Parathyroid adenoma (tissue), 2 donors: ENCODE data around the gene GALNT9.

Source experiments
- H2AFZ ChIP-seq: fragments of 300-600 bp; sonication (generic); one replicate; pipeline ENCODE4 v1.7.0; 2017; ENCODE audit warnings: antibody characterized with exemption, mild to moderate bottlenecking
- H3K27ac ChIP-seq: fragments of 300-600 bp; sonication (generic); one replicate; pipeline ENCODE4 v1.7.0; 2017
- H3K27me3 ChIP-seq: fragments of 300-600 bp; sonication (generic); one replicate; pipeline ENCODE4 v1.7.0; 2017; ENCODE audit warnings: low read length; ENCODE audit not compliant: control insufficient read depth, insufficient read depth
- H3K36me3 ChIP-seq: fragments of 300-600 bp; sonication (generic); one replicate; pipeline ENCODE4 v1.7.0; 2017; ENCODE audit warnings: low read length; ENCODE audit not compliant: control insufficient read depth, insufficient read depth
- H3K4me1 ChIP-seq: fragments of 300-600 bp; sonication (generic); one replicate; pipeline ENCODE4 v1.7.0; 2017; ENCODE audit warnings: control low read depth
- H3K4me2 ChIP-seq: fragments of 300-600 bp; sonication (generic); one replicate; pipeline ENCODE4 v1.7.0; 2017; ENCODE audit warnings: low read length
- H3K4me3 ChIP-seq: fragments of 300-600 bp; sonication (generic); one replicate; pipeline ENCODE4 v1.7.0; 2017; ENCODE audit warnings: low read depth, low read length
- H3K79me2 ChIP-seq: fragments of 300-600 bp; sonication (generic); one replicate; pipeline ENCODE4 v1.7.0; 2017; ENCODE audit warnings: control low read depth
- H3K9ac ChIP-seq: fragments of 300-600 bp; sonication (generic); one replicate; pipeline ENCODE4 v1.7.0; 2017; ENCODE audit warnings: mild to moderate bottlenecking
- H3K9me3 ChIP-seq: fragments of 300-600 bp; sonication (generic); one replicate; pipeline ENCODE4 v1.7.0; 2017; ENCODE audit warnings: low read length; ENCODE audit not compliant: control insufficient read depth
- TF ChIP-seq, protein P1 (sequence below): fragments of 300-600 bp; sonication (generic); IDR thresholded peaks from one replicate; pipeline ENCODE4 v1.7.0; 2017; ENCODE audit warnings: antibody characterized with exemption, mild to moderate bottlenecking
- donor health status: primary hyperparathyroidism.

Gene GALNT9

DNA sequence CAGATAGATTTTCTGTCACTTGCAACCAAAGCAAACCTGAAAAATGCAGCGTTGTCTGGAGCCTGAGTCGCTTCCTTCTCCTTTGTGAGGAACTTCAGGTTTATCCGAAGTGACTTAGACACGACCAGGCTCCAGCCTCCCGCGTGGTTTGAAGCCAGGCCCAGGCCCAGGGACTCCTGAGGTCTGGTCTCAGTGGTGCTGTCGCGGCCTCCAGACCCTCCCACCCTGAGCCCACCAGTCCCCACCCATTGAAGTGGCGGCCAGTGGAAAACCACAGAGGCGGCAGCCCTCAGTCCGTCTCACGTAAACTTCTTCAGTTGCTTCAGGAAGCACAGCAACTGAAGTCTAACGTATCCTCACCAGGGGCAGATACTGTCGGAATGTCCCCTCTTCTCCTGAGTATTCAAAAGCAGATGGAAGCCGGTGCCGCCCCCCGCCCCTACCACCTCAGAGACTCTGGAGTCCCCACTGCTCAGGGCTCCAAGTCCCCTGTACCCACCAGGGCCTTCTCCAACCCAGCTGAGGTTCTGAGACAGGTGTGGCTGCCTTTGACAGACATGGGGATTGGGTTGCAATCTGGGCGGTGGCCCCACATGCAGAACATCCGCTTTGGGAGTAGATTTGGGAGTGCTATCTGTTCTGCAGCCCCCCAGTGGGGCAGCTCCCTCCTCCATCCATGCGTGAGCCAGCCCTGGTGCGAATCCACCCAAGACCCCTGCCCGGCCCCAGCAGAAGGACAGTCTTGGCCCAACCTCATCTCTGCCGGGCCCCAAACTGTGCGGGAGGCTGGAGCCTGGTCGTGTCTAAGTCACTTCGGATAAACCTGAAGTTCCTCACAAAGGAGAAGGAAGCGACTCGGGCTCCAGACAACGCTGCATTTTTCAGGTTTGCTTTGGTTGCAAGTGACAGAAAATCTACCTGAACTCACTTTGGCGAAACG, 26.6 kb upstream of the GALNT9 start:
- no peaks in the 10 kb centered on the region for H3K9me3 ChIP-seq
- no peak overlapping the region for H3K4me2 ChIP-seq
- no peak overlapping the region for H3K27ac ChIP-seq
- H3K4me1 ChIP-seq: peaks cover 13% of the 10 kb centered on the region
- no peaks in the 10 kb centered on the region for H3K36me3 ChIP-seq
- no peak overlapping the region for H2AFZ ChIP-seq
- H3K79me2 ChIP-seq: no peaks in the 10 kb centered on the region
- TF ChIP-seq, protein P1, sequence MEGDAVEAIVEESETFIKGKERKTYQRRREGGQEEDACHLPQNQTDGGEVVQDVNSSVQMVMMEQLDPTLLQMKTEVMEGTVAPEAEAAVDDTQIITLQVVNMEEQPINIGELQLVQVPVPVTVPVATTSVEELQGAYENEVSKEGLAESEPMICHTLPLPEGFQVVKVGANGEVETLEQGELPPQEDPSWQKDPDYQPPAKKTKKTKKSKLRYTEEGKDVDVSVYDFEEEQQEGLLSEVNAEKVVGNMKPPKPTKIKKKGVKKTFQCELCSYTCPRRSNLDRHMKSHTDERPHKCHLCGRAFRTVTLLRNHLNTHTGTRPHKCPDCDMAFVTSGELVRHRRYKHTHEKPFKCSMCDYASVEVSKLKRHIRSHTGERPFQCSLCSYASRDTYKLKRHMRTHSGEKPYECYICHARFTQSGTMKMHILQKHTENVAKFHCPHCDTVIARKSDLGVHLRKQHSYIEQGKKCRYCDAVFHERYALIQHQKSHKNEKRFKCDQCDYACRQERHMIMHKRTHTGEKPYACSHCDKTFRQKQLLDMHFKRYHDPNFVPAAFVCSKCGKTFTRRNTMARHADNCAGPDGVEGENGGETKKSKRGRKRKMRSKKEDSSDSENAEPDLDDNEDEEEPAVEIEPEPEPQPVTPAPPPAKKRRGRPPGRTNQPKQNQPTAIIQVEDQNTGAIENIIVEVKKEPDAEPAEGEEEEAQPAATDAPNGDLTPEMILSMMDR: no peak
- H3K4me3 ChIP-seq: no peak overlapping the region
- H3K27me3 ChIP-seq: no peaks in the 10 kb centered on the region
- no peak overlapping the region for H3K9ac ChIP-seq

GRCh38 chr12:132354982-132355680, 25.7 kb upstream of the GALNT9 start:
- TF ChIP-seq, protein P1: no peak

DNA sequence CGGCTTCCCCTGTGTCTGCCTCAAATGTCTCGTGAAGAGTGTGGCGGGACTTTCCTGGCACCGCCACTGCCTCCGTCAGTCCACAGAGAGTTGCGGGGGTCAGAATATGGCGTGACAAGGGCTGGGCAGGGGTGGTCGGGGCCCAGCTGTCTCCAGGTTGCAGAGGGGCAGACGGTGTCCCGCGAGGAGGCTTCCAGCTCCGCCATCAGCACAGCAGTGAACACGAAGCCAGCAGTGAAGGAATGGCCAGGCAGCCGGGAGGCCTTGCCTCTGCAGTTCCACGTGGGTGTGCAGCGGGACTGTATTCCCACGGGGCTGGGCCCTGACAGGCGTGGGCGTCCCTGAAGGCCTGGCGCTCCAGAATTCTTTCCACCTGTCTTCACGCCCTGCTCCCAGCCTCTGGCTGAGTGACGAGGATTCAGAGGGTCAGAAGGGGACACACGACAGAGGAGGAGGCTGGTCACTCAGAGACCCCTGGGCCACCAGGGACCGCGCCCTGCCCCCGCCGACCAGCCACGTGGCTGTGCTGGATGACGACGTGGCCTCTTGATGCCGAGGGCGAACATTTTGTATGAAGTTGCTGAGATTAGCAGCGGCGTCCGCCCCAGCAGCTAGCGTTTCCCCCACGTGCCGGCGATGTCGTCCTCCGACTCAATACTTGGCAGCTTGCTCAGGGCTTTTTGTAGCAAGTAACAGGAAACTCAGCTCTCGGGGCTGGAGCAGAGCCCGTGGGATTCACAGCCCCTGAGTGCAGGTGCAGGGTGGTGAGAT, 25.0 kb upstream of the GALNT9 start:
- no peak overlapping the region for H2AFZ ChIP-seq
- H3K9me3 ChIP-seq: no peaks in the 10 kb centered on the region
- no peak overlapping the region for H3K4me3 ChIP-seq
- no peak overlapping the region for H3K27ac ChIP-seq
- no peak overlapping the region for H3K9ac ChIP-seq
- H3K79me2 ChIP-seq: no peaks in the 10 kb centered on the region
- H3K4me2 ChIP-seq: no peak overlapping the region
- H3K36me3 ChIP-seq: no peaks in the 10 kb centered on the region
- H3K27me3 ChIP-seq: no peaks in the 10 kb centered on the region
- H3K4me1 ChIP-seq: peaks cover 17% of the 10 kb centered on the region
- TF ChIP-seq, protein P1: no peak

More at GRCh38 chr12:132354982-132355680, 25.7 kb upstream of the GALNT9 start:
- H3K4me3 ChIP-seq: no peak overlapping the region
- no peaks in the 10 kb centered on the region for H3K9me3 ChIP-seq
- H2AFZ ChIP-seq: no peak overlapping the region
- H3K4me2 ChIP-seq: no peak overlapping the region
- H3K36me3 ChIP-seq: no peaks in the 10 kb centered on the region
- no peaks in the 10 kb centered on the region for H3K79me2 ChIP-seq
- H3K9ac ChIP-seq: no peak overlapping the region
- no peak overlapping the region for H3K27ac ChIP-seq
- peaks cover 17% of the 10 kb centered on the region for H3K4me1 ChIP-seq
- H3K27me3 ChIP-seq: no peaks in the 10 kb centered on the region

- no peaks in the 10 kb centered on the region for H3K27me3 ChIP-seq
- H3K79me2 ChIP-seq: no peaks in the 10 kb centered on the region
- H3K9ac ChIP-seq: no peak overlapping the region
- H2AFZ ChIP-seq: no peak overlapping the region
- TF ChIP-seq, protein P1: no peak
- peaks cover 17% of the 10 kb centered on the region for H3K4me1 ChIP-seq
- H3K27ac ChIP-seq: no peak overlapping the region
- H3K9me3 ChIP-seq: no peaks in the 10 kb centered on the region
- H3K4me3 ChIP-seq: no peak overlapping the region
- no peak overlapping the region for H3K4me2 ChIP-seq
- H3K36me3 ChIP-seq: no peaks in the 10 kb centered on the region
Observed at GRCh38 chr12:132353811-132354210, 24.4 kb upstream of the GALNT9 start.
